Gastroesophageal sphincter (tissue), 4 donors: ENCODE data around the gene STK24. TPM values are rescaled to one million over a fixed set of nuclear protein-coding genes. Genes with fewer than 3 reads are reported as not detected.

ENCODE experiments used
- ATAC-seq: fragments of 150-250 bp; one replicate; pipeline ENCODE4 v1.9.1; 2016; ENCODE audit warnings: mild to moderate bottlenecking, moderate library complexity
- H3K27ac ChIP-seq, 4 donors: fragments of 200-600 bp; sonication (generic) in 3 of 4; 1 replicate in 3 of 4; 2 replicates in 1 of 4; pipeline ENCODE4 v1.5.1; 2016 to 2019
- H3K27me3 ChIP-seq: fragments of 200-600 bp; sonication (generic); one replicate; pipeline ENCODE4 v1.5.1; 2019
- H3K36me3 ChIP-seq, 2 donors: fragments of 200-600 bp; sonication (generic); one replicate each; pipeline ENCODE4 v1.5.1; 2019; ENCODE audit warnings: control low read depth in 1 of 2
- H3K4me1 ChIP-seq, 3 donors: fragments of 200-600 bp; sonication (generic); 1 replicate in 2 of 3; 2 replicates in 1 of 3; pipeline ENCODE4 v1.5.1; 2016 to 2019; ENCODE audit warnings: control low read depth in 2 of 3
- H3K4me3 ChIP-seq, 2 donors: fragments of 200-600 bp; sonication (generic); one replicate each; pipeline ENCODE4 v1.5.1; 2019; ENCODE audit warnings: mild to moderate bottlenecking in 1 of 2, moderate library complexity in 1 of 2
- H3K9me3 ChIP-seq, 3 donors: fragments of 200-600 bp; sonication (generic); one replicate each; pipeline ENCODE4 v1.5.1; 2017 to 2019; ENCODE audit warnings: control low read depth in 2 of 3
- EP300 ChIP-seq: sonication (generic); formaldehyde crosslinking; IDR thresholded peaks from one replicate; pipeline ENCODE4 v1.6.1; 2017; ENCODE audit warnings: antibody characterized with exemption, mild to moderate bottlenecking
- POLR2A ChIP-seq, 2 donors: fragments of 450-650 bp; IDR thresholded peaks; one replicate each; pipeline ENCODE4 v1.6.1; 2017; ENCODE audit warnings: antibody characterized with exemption in 2 of 2, mild to moderate bottlenecking in 2 of 2, moderate library complexity in 1 of 2
- POLR2AphosphoS5 ChIP-seq: sonication (generic); formaldehyde crosslinking; IDR thresholded peaks from one replicate; pipeline ENCODE4 v1.6.1; 2017; ENCODE audit warnings: antibody characterized with exemption
- WGBS, 2 donors: methylation state at CpG; one replicate each; pipeline ENCODE4 v1.1.5; 2018; ENCODE audit warnings: low coverage in 1 of 2; 5-methylcytosine and 5-hydroxymethylcytosine counted together
- total RNA-seq, 4 donors: library from RNA; depleted of rRNA; stranded (reverse); fragments of >200 nt; gene quantifications; one replicate each; pipeline ENCODE4 v1.1.0, GENCODE V29; 2016
- TF ChIP-seq, protein P1 (sequence below), 4 experiments: fragments of 200-600 bp in 2 of 4; fragments of 450-650 bp in 2 of 4; sonication (generic) in 1 of 4; IDR thresholded peaks; one replicate each; pipeline ENCODE4 v1.5.1; 2017 to 2019; ENCODE audit warnings: antibody characterized with exemption in 4 of 4, mild to moderate bottlenecking in 2 of 4, moderate library complexity in 2 of 4

The STK24 gene
- total RNA-seq, 4 donors from 2014 or later, result 60.2 to 157 (median 102) TPM

DNA sequence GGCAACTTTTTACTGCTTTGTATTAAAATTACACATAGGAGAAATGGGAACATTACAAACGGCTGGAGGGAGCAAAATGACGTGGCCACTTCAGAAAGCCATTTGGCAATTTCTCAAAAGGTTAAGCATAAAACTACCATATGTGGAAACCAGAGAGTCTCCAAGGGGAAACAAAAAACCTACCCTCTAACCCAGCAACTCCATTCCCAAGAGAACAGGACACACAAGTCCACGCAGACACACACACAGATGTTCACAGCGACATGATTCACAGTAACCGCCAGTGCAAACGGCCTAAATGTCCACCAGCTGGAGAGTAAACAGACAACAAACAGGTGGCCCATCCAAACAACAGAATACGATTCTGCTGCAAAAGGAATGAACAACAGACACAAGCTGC is 37.2 kb downstream of the STK24 start:
- no peak for ATAC-seq
- Histone ChIP-seq H3K4me1 (peaks cover 0 to 97% (median 39%) of the 10 kb centered on the region in 3 donors), H3K27me3 (no peaks in the 10 kb centered on the region), H3K36me3 (no peaks in the 10 kb centered on the region), H3K27ac (peak overlapping the region in 1 of 4 donors; percentile 55), H3K9me3 (no peaks in the 10 kb centered on the region), H3K4me3 (no peak overlapping the region)
- TF ChIP-seq POLR2A (IDR thresholded peaks at IDR 0.05), result no peak
- TF ChIP-seq, protein P1, sequence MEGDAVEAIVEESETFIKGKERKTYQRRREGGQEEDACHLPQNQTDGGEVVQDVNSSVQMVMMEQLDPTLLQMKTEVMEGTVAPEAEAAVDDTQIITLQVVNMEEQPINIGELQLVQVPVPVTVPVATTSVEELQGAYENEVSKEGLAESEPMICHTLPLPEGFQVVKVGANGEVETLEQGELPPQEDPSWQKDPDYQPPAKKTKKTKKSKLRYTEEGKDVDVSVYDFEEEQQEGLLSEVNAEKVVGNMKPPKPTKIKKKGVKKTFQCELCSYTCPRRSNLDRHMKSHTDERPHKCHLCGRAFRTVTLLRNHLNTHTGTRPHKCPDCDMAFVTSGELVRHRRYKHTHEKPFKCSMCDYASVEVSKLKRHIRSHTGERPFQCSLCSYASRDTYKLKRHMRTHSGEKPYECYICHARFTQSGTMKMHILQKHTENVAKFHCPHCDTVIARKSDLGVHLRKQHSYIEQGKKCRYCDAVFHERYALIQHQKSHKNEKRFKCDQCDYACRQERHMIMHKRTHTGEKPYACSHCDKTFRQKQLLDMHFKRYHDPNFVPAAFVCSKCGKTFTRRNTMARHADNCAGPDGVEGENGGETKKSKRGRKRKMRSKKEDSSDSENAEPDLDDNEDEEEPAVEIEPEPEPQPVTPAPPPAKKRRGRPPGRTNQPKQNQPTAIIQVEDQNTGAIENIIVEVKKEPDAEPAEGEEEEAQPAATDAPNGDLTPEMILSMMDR (IDR thresholded peaks at IDR 0.05), result no peak
- TF ChIP-seq POLR2AphosphoS5, result no peak
- no peak for TF ChIP-seq EP300
- 48 to 78% methylated on average over 2 to 6 of the region's 7 CpGs for WGBS, 2 donors

DNA sequence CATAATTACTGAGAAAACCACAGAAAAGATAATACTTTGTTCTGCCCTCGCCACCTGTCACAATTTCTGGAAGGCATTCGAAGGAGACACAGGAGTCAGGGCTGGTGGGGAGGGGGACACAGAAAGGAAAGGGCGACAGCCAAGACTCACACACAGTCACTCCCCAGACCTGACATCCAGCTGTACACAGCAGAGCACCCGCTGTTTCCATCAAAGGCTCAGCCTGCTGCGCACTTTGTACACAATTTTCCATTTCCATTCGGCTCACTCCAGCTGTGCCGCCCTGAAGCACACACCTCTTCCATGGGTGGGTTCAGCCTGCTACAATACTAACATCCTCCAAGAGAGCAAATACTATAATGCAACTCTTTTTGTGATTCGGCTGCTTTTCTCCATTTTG is 38.0 kb downstream of the STK24 start:
- Histone ChIP-seq H3K9me3 (no peaks in the 10 kb centered on the region), H3K36me3 (no peaks in the 10 kb centered on the region), H3K27ac (no peak overlapping the region), H3K4me1 (peaks cover 0 to 95% (median 33%) of the 10 kb centered on the region in 3 donors), H3K4me3 (no peak overlapping the region), H3K27me3 (no peaks in the 10 kb centered on the region)
- no peak for TF ChIP-seq POLR2AphosphoS5
- TF ChIP-seq, protein P1 (IDR thresholded peaks at IDR 0.05), result no peak
- no peak for TF ChIP-seq POLR2A (IDR thresholded peaks at IDR 0.05)
- no peak for TF ChIP-seq EP300
- WGBS, 2 donors, result 86 to 93% methylated on average over 3 to 8 of the region's 8 CpGs
- no peak for ATAC-seq

DNA sequence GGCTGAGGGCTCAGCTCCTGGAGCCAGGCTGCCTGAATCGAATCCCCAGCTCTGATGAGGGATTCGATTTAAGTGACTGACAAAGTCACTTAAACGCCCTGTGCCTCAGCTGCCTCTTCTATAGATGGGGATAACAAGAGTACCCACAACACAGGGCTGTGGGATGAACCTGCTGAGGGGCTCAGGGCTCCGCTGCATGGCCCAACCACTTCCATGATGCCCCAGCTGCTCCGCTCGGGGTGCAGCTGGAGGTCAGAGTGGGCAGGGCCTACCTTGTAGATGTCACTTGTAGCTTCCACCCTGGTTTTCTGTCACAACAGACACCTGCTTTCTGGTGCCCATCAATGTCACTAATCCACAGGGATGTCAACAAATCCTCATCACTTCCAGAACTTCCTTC is 39.2 kb downstream of the STK24 start:
- no peaks in the 10 kb centered on the region for H3K36me3 ChIP-seq
- H3K9me3 ChIP-seq, result no peaks in the 10 kb centered on the region
- H3K4me1 ChIP-seq, result peaks cover 0 to 93% (median 23%) of the 10 kb centered on the region in 3 donors
- H3K4me3 ChIP-seq, result no peak overlapping the region
- no peak overlapping the region for H3K27ac ChIP-seq
- WGBS, 2 donors, result 100% methylated on average over 2 of the region's 6 CpGs; no CpG with 5 or more reads in 1 of the 2 donors
- TF ChIP-seq, protein P1 (IDR thresholded peaks at IDR 0.05), result no peak
- TF ChIP-seq EP300 (no peak), POLR2AphosphoS5 (no peak), POLR2A (IDR thresholded peaks at IDR 0.05) (no peak)
- no peak for ATAC-seq
- no peaks in the 10 kb centered on the region for H3K27me3 ChIP-seq

DNA sequence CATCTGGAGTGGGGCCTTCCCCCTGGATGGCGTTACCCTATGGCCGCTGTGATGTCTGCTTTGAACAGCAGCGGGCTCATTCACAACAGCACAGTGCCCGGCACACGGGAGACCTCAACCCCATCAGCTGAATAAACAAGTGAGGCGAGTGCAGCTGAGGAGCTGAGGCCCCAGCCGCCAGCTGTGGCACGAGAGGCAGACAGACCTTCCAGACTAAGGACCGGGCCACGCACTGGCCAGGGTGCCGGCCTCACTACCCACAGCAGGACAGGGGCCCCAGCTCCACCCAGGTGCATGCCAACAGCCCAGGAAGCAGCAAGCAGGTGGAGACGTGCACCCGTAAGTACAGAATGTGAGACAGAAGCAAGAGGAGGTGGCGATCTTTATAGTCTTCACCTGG is 39.6 kb downstream of the STK24 start:
- no peaks in the 10 kb centered on the region for H3K36me3 ChIP-seq
- no peak overlapping the region for H3K4me3 ChIP-seq
- no peaks in the 10 kb centered on the region for H3K27me3 ChIP-seq
- peak; percentile 6 for ATAC-seq
- H3K27ac ChIP-seq, result no peak overlapping the region
- 100% methylated on average over 3 of the region's 14 CpGs; no CpG with 5 or more reads in 1 of the 2 donors for WGBS, 2 donors
- peaks cover 0 to 89% (median 21%) of the 10 kb centered on the region in 3 donors for H3K4me1 ChIP-seq
- H3K9me3 ChIP-seq, result no peaks in the 10 kb centered on the region
- TF ChIP-seq, protein P1 (IDR thresholded peaks at IDR 0.05), result no peak
- no peak for TF ChIP-seq POLR2AphosphoS5
- no peak for TF ChIP-seq EP300
- TF ChIP-seq POLR2A (IDR thresholded peaks at IDR 0.05), result no peak

DNA sequence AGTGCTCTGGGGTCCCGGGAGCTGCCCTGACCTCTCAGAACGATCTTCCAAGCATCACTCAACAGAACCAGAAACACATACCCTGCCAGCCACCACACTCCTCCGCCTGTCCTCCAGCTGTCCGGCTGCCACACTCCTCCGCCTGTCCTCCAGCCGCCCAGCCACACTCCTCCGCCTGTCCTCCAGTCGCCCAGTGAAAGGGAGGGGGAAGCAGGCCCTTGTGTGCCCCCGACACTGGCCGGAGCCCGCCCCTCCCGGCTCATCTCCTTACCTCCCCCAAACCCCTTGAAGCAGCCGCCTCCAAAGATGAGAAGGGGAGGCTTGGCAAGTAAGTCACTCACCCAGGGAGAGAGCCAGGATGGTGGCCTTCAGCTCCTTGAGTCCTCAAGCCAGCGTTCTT is 40.2 kb downstream of the STK24 start:
- Histone ChIP-seq H3K4me3 (no peak overlapping the region), H3K27me3 (no peaks in the 10 kb centered on the region), H3K9me3 (no peaks in the 10 kb centered on the region), H3K27ac (no peak overlapping the region), H3K4me1 (peaks cover 0 to 89% (median 21%) of the 10 kb centered on the region in 3 donors), H3K36me3 (no peaks in the 10 kb centered on the region)
- TF ChIP-seq POLR2AphosphoS5, result no peak
- no peak for TF ChIP-seq POLR2A (IDR thresholded peaks at IDR 0.05)
- TF ChIP-seq EP300, result no peak
- TF ChIP-seq, protein P1 (IDR thresholded peaks at IDR 0.05), result no peak
- ATAC-seq, result no peak
- whole genome bisulfite sequencing, 2 donors, result 84% methylated on average over 7 of the region's 14 CpGs; no CpG with 5 or more reads in 1 of the 2 donors
